Thyroid gland (tissue), 4 donors: ENCODE results near the gene SPZ1. TPM values are rescaled to one million over a fixed set of nuclear protein-coding genes. Genes with fewer than 3 reads are reported as not detected.
A peak's percentile ranks its signal among the peaks of the same experiment; 100 is the strongest.
"Not testable (repeated sequence)": the region's sequence is repeated elsewhere in the genome, so short reads cannot be mapped to it uniquely, and the experiment has no call there.

Experiments used
- DNase-seq, 2 donors: peaks; one replicate each; pipeline ENCODE4 v3.0.0-alpha.2; 2019
- H3K27ac ChIP-seq, 3 donors: fragments of 200-600 bp; sonication (generic); 1 replicate in 2 of 3; 2 replicates in 1 of 3; pipeline ENCODE4 v1.5.1; 2016 to 2019; ENCODE audit warnings: mild to moderate bottlenecking in 1 of 3, moderate library complexity in 1 of 3
- H3K27me3 ChIP-seq: fragments of 200-600 bp; sonication (generic); one replicate; pipeline ENCODE4 v1.5.1; 2019
- H3K36me3 ChIP-seq, 2 donors: fragments of 200-600 bp; sonication (generic); one replicate each; pipeline ENCODE4 v1.5.1; 2016 to 2019
- H3K4me1 ChIP-seq, 2 donors: fragments of 200-600 bp; sonication (generic); one replicate each; pipeline ENCODE4 v1.5.1; 2017 to 2019
- H3K4me3 ChIP-seq, 3 donors: fragments of 200-600 bp; sonication (generic); replicated peaks in 1 of 3; 1 replicate in 2 of 3; 2 replicates in 1 of 3; pipeline ENCODE4 v1.5.1; 2016; ENCODE audit warnings: mild to moderate bottlenecking in 1 of 3
- H3K9me3 ChIP-seq: fragments of 200-600 bp; sonication (generic); one replicate; pipeline ENCODE4 v1.5.1; 2017
- CTCF ChIP-seq, 6 experiments: fragments of 200-600 bp in 3 of 6; fragments of 450-650 bp in 3 of 6; sonication (generic) in 3 of 6; IDR thresholded peaks; one replicate each; pipeline ENCODE4 v1.5.1; 2016 to 2019; ENCODE audit warnings: antibody characterized with exemption in 6 of 6, mild to moderate bottlenecking in 2 of 6, inconsistent platforms in 1 of 6, moderate library complexity in 1 of 6
- POLR2A ChIP-seq, 2 donors: fragments of 450-650 bp; IDR thresholded peaks; one replicate each; pipeline ENCODE4 v1.6.1; 2017; ENCODE audit warnings: antibody characterized with exemption in 2 of 2, mild to moderate bottlenecking in 2 of 2, moderate library complexity in 1 of 2
- WGBS, 2 donors: methylation state at CpG; one replicate each; pipeline ENCODE4 v1.1.5; 2017; 5-methylcytosine and 5-hydroxymethylcytosine counted together
- intact Hi-C: fragments of 100-400 bp; cut with DNase I; formaldehyde crosslinking; loops from one replicate; pipeline ENCODE4 v1.15.1; 2023
- total RNA-seq, 4 donors: library from RNA; depleted of rRNA; stranded (reverse); fragments of >200 nt; gene quantifications; one replicate each; pipeline ENCODE4 v1.2.3, GENCODE V29; 2016

SPZ1 gene
- total RNA-seq, 4 donors from 2014 or later = not detected

- Histone ChIP-seq H3K27me3 (no peaks in the 10 kb centered on the region), H3K9me3 (no peaks in the 10 kb centered on the region), H3K4me1 (no peaks in the 10 kb centered on the region), H3K36me3 (no peaks in the 10 kb centered on the region), H3K27ac (no peak overlapping the region), H3K4me3 (no peak overlapping the region)
- no peak for TF ChIP-seq CTCF (IDR thresholded peaks at IDR 0.05)
- no peak for TF ChIP-seq POLR2A (IDR thresholded peaks at IDR 0.05)
- WGBS, 2 donors = 95 to 97% methylated on average over 3 of the region's 3 CpGs
- intact Hi-C loops = no loop called here
- DNase-seq = no peak
These were observed 23.3 kb downstream of the SPZ1 start for GRCh38 chr5:80343067-80343466.

GRCh38 chr5:80346055-80346454 lies 26.3 kb downstream of the SPZ1 start:
- TF ChIP-seq POLR2A (IDR thresholded peaks at IDR 0.05) (no peak), CTCF (IDR thresholded peaks at IDR 0.05) (peak in 3 of 6 experiments; percentile 28 to 45 (median 40))
- Histone ChIP-seq H3K4me3 (no peak overlapping the region), H3K9me3 (no peaks in the 10 kb centered on the region), H3K27ac (no peak overlapping the region), H3K36me3 (no peaks in the 10 kb centered on the region), H3K4me1 (no peaks in the 10 kb centered on the region), H3K27me3 (no peaks in the 10 kb centered on the region)
- intact Hi-C loops = no loop called here
- 50 to 62% methylated on average over 2 of the region's 2 CpGs for WGBS, 2 donors
- DNase-seq = peak; percentile 43

- intact Hi-C loops = no loop called here
- Histone ChIP-seq H3K27ac (no peak overlapping the region), H3K27me3 (no peaks in the 10 kb centered on the region), H3K9me3 (no peaks in the 10 kb centered on the region), H3K4me3 (no peak overlapping the region), H3K4me1 (no peaks in the 10 kb centered on the region), H3K36me3 (no peaks in the 10 kb centered on the region)
- WGBS, 2 donors = 53 to 59% methylated on average over 1 of the region's 1 CpG
- no peak for TF ChIP-seq CTCF (IDR thresholded peaks at IDR 0.05)
- no peak for TF ChIP-seq POLR2A (IDR thresholded peaks at IDR 0.05)
- no peak for DNase-seq
These were observed 28.4 kb downstream of the SPZ1 start for GRCh38 chr5:80348171-80348570.

GRCh38 chr5:80351019-80351418 lies 31.2 kb downstream of the SPZ1 start:
- H3K27ac ChIP-seq, H3K36me3 ChIP-seq, DNase-seq, H3K4me3 ChIP-seq, H3K9me3 ChIP-seq, H3K4me1 ChIP-seq, intact Hi-C loops, H3K27me3 ChIP-seq: not testable (repeated sequence)
- WGBS, 2 donors = 91% methylated on average over 14 to 15 of the region's 15 CpGs

GRCh38 chr5:80355686-80356085 lies 35.9 kb downstream of the SPZ1 start:
- H3K4me3 ChIP-seq = no peak overlapping the region
- intact Hi-C loops = no loop called here
- TF ChIP-seq POLR2A (IDR thresholded peaks at IDR 0.05) (no peak), CTCF (IDR thresholded peaks at IDR 0.05) (no peak)
- H3K36me3 ChIP-seq = no peaks in the 10 kb centered on the region
- no peaks in the 10 kb centered on the region for H3K4me1 ChIP-seq
- H3K27me3 ChIP-seq = no peaks in the 10 kb centered on the region
- no peaks in the 10 kb centered on the region for H3K9me3 ChIP-seq
- no peak overlapping the region for H3K27ac ChIP-seq
- WGBS, 2 donors = 90 to 93% methylated on average over 4 of the region's 4 CpGs
- no peak for DNase-seq

- intact Hi-C loops = no loop called here
- DNase-seq = no peak
- WGBS, 2 donors = 93 to 94% methylated on average over 1 of the region's 1 CpG
- H3K27me3 ChIP-seq = no peaks in the 10 kb centered on the region
- no peak overlapping the region for H3K27ac ChIP-seq
- no peak for TF ChIP-seq POLR2A (IDR thresholded peaks at IDR 0.05)
- TF ChIP-seq CTCF (IDR thresholded peaks at IDR 0.05) = no peak
- no peak overlapping the region for H3K4me3 ChIP-seq
- H3K9me3 ChIP-seq = no peaks in the 10 kb centered on the region
- no peaks in the 10 kb centered on the region for H3K36me3 ChIP-seq
- H3K4me1 ChIP-seq = no peaks in the 10 kb centered on the region
These were observed 37.9 kb downstream of the SPZ1 start for GRCh38 chr5:80357671-80358070.
